Measurements from ENCODE around the gene PTAFR.

DNA sequence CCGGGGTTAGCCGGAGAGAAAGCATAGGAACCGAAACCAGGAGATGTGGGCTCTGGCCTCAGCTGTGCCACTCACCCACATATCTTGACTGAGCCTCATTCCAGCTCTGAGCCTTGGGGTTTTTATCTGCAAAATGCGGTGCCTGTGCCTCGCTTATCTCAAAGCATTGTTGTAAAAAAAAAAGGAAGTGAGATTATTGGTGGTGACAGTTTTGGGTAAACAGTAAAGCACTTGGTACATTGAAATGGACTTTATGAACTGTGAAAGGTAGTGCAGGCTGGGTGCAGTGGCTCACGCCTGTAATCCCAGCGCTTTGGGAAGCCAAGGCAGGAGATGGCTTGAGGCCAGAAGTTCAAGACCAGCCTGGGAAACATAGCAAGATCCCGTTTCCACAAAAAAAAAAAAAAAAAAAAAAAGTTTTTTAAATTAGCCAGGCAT, 3.8 kb downstream of the PTAFR start:
- TF ChIP-seq EGR1 (IDR thresholded peaks at IDR 0.05; ENCODE audit: borderline replicate concordance, low read depth, low read length) (no peak), JUND (IDR thresholded peaks at IDR 0.05; ENCODE audit: low read length) (no peak), GABPA (IDR thresholded peaks at IDR 0.05; ENCODE audit: borderline replicate concordance, insufficient read depth, low read length) (no peak), HDAC6 (IDR thresholded peaks at IDR 0.05; ENCODE audit: low read depth, low read length) (no peak), EZH2 (IDR thresholded peaks at IDR 0.05; ENCODE audit: low read depth, low read length, severe bottlenecking) (no peak), POLR2AphosphoS5 (IDR thresholded peaks at IDR 0.05; ENCODE audit: low read depth, low read length) (no peak)
- TF ChIP-seq, protein P1, sequence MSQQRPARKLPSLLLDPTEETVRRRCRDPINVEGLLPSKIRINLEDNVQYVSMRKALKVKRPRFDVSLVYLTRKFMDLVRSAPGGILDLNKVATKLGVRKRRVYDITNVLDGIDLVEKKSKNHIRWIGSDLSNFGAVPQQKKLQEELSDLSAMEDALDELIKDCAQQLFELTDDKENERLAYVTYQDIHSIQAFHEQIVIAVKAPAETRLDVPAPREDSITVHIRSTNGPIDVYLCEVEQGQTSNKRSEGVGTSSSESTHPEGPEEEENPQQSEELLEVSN (IDR thresholded peaks at IDR 0.05) = no peak
- TF ChIP-seq, protein P2, sequence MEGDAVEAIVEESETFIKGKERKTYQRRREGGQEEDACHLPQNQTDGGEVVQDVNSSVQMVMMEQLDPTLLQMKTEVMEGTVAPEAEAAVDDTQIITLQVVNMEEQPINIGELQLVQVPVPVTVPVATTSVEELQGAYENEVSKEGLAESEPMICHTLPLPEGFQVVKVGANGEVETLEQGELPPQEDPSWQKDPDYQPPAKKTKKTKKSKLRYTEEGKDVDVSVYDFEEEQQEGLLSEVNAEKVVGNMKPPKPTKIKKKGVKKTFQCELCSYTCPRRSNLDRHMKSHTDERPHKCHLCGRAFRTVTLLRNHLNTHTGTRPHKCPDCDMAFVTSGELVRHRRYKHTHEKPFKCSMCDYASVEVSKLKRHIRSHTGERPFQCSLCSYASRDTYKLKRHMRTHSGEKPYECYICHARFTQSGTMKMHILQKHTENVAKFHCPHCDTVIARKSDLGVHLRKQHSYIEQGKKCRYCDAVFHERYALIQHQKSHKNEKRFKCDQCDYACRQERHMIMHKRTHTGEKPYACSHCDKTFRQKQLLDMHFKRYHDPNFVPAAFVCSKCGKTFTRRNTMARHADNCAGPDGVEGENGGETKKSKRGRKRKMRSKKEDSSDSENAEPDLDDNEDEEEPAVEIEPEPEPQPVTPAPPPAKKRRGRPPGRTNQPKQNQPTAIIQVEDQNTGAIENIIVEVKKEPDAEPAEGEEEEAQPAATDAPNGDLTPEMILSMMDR (IDR thresholded peaks at IDR 0.05; ENCODE audit: control extremely low read depth in 1 of 3, insufficient read depth in 1 of 3, low read depth in 1 of 3, low read length in 3 of 3) = no peak
